Lung (tissue), 12 donors: Measurements from ENCODE around the gene TRIM71. TPM values are rescaled to one million over a fixed set of nuclear protein-coding genes. Genes with fewer than 3 reads are reported as not detected.

Source experiments
- ATAC-seq: fragments of 200-7000 bp; cut with Tn5 transposase; one replicate; pipeline ENCODE4 v1.9.1; 2020; ENCODE audit warnings: moderate number of reproducible peaks; ENCODE audit not compliant: insufficient read depth, low FRiP score
- DNase-seq, 3 donors: peaks; one replicate each; pipeline ENCODE4 v3.0.0-alpha.2; 2013 to 2017
- H3K27ac ChIP-seq, 2 donors: one replicate each; pipeline ENCODE4 v1.5.1; 2013; ENCODE audit warnings: mild to moderate bottlenecking in 2 of 2, moderate library complexity in 2 of 2, control low read depth in 1 of 2, inconsistent platforms in 1 of 2, low read depth in 1 of 2, low read length in 1 of 2
- H3K27me3 ChIP-seq, 3 donors: one replicate each; pipeline ENCODE4 v1.5.1; 2013; ENCODE audit warnings: low read length in 2 of 3; ENCODE audit not compliant: control insufficient read depth in 3 of 3, insufficient read depth in 3 of 3
- H3K36me3 ChIP-seq, 4 donors: one replicate each; pipeline ENCODE4 v1.5.1; 2013; ENCODE audit warnings: low read length in 4 of 4, mild to moderate bottlenecking in 1 of 4, moderate library complexity in 1 of 4; ENCODE audit not compliant: control insufficient read depth in 4 of 4, insufficient read depth in 4 of 4
- H3K4me1 ChIP-seq, 5 donors: one replicate each; pipeline ENCODE4 v1.5.1; 2013; ENCODE audit warnings: low read length in 5 of 5, mild to moderate bottlenecking in 2 of 5, moderate library complexity in 1 of 5; ENCODE audit not compliant: control insufficient read depth in 5 of 5, insufficient read depth in 5 of 5
- H3K4me3 ChIP-seq: one replicate; pipeline ENCODE4 v1.5.1; 2013; ENCODE audit warnings: mild to moderate bottlenecking, control low read depth, moderate library complexity
- H3K9ac ChIP-seq, 2 donors: one replicate each; pipeline ENCODE4 v1.5.1; 2013; ENCODE audit warnings: low read length in 2 of 2, control low read depth in 1 of 2; ENCODE audit not compliant: insufficient read depth in 1 of 2
- H3K9me3 ChIP-seq, 4 donors: one replicate each; pipeline ENCODE4 v1.5.1; 2013; ENCODE audit warnings: low read length in 3 of 4, mild to moderate bottlenecking in 1 of 4, moderate library complexity in 1 of 4; ENCODE audit not compliant: control insufficient read depth in 4 of 4, insufficient read depth in 3 of 4
- WGBS, 2 donors: extraction: QIAGEN DNeasy Blood & Tissue Kit; methylation state at CpG; one replicate each; pipeline ENCODE4 v1.1.7; 2013; 5-methylcytosine and 5-hydroxymethylcytosine counted together
- polyA plus RNA-seq, 2 donors: library from polyadenylated mRNA; stranded (reverse); fragments of 200-250 nt; gene quantifications; one replicate each; pipeline ENCODE4 v1.2.1, GENCODE V29; 2013
- total RNA-seq, 2 donors: library from RNA; depleted of rRNA in 1 of 2; stranded (reverse); fragments of >200 nt in 1 of 2; gene quantifications; one replicate each; pipeline ENCODE4 v1.2.1, GENCODE V29; 2014 to 2021
- TF ChIP-seq, protein P1 (sequence below): IDR thresholded peaks from 2 replicates; pipeline ENCODE4 v1.5.1; 2012; ENCODE audit warnings: mild to moderate bottlenecking; ENCODE audit errors: control extremely low read depth, extremely low read depth
- donor health status: control.
- donor health status: control.
- donor health status: Bipolar disorder and iron deficiency.
- donor health status: healthy.
- donor health status: DM: yes; HTN: yes; CAD: no.

The TRIM71 gene
- total and polyA plus RNA-seq, 4 donors: 0.45 to 9.9 (median 2.0) TPM

DNA sequence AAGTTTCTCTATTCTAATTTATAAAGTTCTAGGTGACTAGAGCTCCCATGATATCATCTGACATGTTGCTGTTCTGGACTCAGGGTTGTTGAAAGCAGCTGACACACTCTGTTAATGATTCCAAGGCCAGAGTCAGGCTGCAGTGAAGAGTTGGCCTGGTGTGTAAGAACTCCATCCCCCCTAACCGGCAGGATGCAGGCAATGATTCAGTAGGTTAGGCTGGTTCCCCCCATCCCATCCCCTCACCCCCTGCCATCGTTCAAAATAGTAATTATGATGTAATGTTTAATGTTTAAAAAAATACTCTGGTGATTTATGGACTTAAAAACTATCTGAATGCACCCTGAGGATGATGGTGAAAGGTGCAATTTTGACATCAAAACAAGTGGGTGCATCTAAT, 4.6 kb upstream of the TRIM71 start:
- Histone ChIP-seq H3K27ac (no peak overlapping the region), H3K27me3 (peaks cover 0 to 2% (median 0%) of the 10 kb centered on the region in 3 donors), H3K9ac (no peak overlapping the region), H3K4me3 (no peak overlapping the region), H3K4me1 (peaks cover 0 to 12% (median 4%) of the 10 kb centered on the region in 5 donors), H3K9me3 (no peaks in the 10 kb centered on the region), H3K36me3 (no peaks in the 10 kb centered on the region)
- ATAC-seq: no peak
- 17 to 31% methylated on average over 2 of the region's 2 CpGs for whole genome bisulfite sequencing, 2 donors
- DNase-seq: peak in 1 of 3 donors; percentile 60
- TF ChIP-seq, protein P1, sequence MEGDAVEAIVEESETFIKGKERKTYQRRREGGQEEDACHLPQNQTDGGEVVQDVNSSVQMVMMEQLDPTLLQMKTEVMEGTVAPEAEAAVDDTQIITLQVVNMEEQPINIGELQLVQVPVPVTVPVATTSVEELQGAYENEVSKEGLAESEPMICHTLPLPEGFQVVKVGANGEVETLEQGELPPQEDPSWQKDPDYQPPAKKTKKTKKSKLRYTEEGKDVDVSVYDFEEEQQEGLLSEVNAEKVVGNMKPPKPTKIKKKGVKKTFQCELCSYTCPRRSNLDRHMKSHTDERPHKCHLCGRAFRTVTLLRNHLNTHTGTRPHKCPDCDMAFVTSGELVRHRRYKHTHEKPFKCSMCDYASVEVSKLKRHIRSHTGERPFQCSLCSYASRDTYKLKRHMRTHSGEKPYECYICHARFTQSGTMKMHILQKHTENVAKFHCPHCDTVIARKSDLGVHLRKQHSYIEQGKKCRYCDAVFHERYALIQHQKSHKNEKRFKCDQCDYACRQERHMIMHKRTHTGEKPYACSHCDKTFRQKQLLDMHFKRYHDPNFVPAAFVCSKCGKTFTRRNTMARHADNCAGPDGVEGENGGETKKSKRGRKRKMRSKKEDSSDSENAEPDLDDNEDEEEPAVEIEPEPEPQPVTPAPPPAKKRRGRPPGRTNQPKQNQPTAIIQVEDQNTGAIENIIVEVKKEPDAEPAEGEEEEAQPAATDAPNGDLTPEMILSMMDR: no peak

DNA sequence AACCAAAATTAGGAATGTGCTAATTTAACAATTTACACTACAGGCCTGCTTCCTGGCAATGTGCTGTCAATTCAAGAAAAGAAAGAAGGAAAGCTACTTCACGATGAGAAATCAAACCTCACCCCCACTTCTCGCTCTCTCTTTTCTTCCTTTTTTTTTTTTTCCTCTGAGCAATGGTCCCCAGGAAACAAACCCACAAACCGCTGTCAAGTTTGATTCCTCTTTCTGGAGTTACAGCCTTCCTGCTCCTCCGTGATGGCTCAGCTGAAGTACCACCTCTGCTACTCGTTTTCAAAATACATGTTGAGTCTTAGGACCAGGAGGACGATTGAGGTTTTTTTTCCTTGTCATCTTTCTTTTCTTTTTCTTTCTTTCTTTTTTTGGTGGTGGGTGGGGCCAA, 3.4 kb upstream of the TRIM71 start:
- H3K27ac ChIP-seq: no peak overlapping the region
- peaks cover 4 to 7% (median 6%) of the 10 kb centered on the region in 3 donors for H3K27me3 ChIP-seq
- ATAC-seq (no peak), DNase-seq (no peak)
- WGBS, 2 donors: 12 to 61% methylated on average over 6 of the region's 6 CpGs
- no peaks in the 10 kb centered on the region for H3K36me3 ChIP-seq
- no peak overlapping the region for H3K9ac ChIP-seq
- H3K9me3 ChIP-seq: peaks cover 0 to 2% (median 0%) of the 10 kb centered on the region in 4 donors
- H3K4me3 ChIP-seq: no peak overlapping the region
- peaks cover 0 to 17% (median 4%) of the 10 kb centered on the region in 5 donors for H3K4me1 ChIP-seq
- TF ChIP-seq, protein P1: no peak

DNA sequence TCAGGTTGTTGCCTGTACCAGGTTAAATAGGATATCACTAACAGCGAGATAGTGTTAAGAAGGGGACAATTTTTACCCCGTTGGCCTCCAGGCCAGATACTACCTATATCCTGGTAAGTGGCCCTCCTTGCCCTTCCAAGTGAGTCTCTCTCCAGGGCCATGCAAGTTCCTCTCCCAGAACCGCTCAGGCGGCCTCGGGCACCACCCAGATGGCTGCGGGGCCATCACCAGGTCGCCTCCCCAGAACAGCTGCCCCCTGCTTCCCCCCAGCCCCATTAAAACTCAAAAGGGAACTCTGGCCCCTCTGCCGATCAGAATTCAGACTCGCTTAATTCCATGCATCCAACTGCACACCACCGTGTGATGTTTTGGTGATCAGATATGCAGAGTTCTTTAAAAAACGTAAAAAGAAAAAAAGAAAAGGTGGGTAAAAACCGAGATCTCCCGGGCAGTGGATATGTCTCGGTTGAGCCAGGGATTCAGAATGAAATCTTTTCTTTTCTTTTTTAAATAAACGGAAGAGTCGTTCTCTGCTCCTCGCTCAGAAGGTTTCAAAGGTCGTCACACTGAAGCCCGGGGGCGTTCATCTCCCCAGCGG, 1.9 kb upstream of the TRIM71 start:
- H3K4me1 ChIP-seq: peaks cover 0 to 21% (median 4%) of the 10 kb centered on the region in 5 donors
- WGBS, 2 donors: 10 to 14% methylated on average over 20 to 21 of the region's 21 CpGs
- no peaks in the 10 kb centered on the region for H3K36me3 ChIP-seq
- H3K9ac ChIP-seq: no peak overlapping the region
- peaks cover 4 to 9% (median 9%) of the 10 kb centered on the region in 3 donors for H3K27me3 ChIP-seq
- H3K4me3 ChIP-seq: no peak overlapping the region
- DNase-seq (no peak), ATAC-seq (no peak)
- H3K27ac ChIP-seq: no peak overlapping the region
- TF ChIP-seq, protein P1: no peak
- H3K9me3 ChIP-seq: peaks cover 0 to 2% (median 0%) of the 10 kb centered on the region in 4 donors
